HG02885 (cell line): Measurements from ENCODE around the gene CRYBA2.

Experiments used
- ATAC-seq: cut with Tn5 transposase; IDR thresholded peaks from one replicate; pipeline ENCODE4 v1.9.1; 2021; ENCODE audit warnings: mild to moderate bottlenecking; ENCODE audit not compliant: unreplicated experiment, poor library complexity

The CRYBA2 gene

GRCh38 chr2:219024059-219024458 is 30.8 kb upstream of the CRYBA2 start:
- no peak for ATAC-seq

GRCh38 chr2:219023045-219023605 is 29.9 kb upstream of the CRYBA2 start:
- ATAC-seq, result no peak

- no peak for ATAC-seq
Observed at GRCh38 chr2:219022616-219023015, 29.4 kb upstream of the CRYBA2 start.

GRCh38 chr2:219022041-219022440 is 28.8 kb upstream of the CRYBA2 start:
- no peak for ATAC-seq

GRCh38 chr2:219021591-219021990 is 28.4 kb upstream of the CRYBA2 start:
- ATAC-seq, result no peak

- no peak for ATAC-seq
Observed at GRCh38 chr2:219020604-219021365, 27.6 kb upstream of the CRYBA2 start.

- no peak for ATAC-seq
Observed at GRCh38 chr2:219019436-219019835, 26.2 kb upstream of the CRYBA2 start.

GRCh38 chr2:219018726-219019125 is 25.5 kb upstream of the CRYBA2 start:
- ATAC-seq, result no peak

GRCh38 chr2:219018286-219018685 is 25.1 kb upstream of the CRYBA2 start:
- no peak for ATAC-seq

- ATAC-seq, result no peak
Observed at GRCh38 chr2:219017201-219017931, 24.1 kb upstream of the CRYBA2 start.

- no peak for ATAC-seq
Observed at GRCh38 chr2:219016721-219017120, 23.5 kb upstream of the CRYBA2 start.

GRCh38 chr2:219010873-219011272 is 17.7 kb upstream of the CRYBA2 start:
- ATAC-seq, result no peak

GRCh38 chr2:219010162-219010756 is 17.0 kb upstream of the CRYBA2 start:
- no peak for ATAC-seq

- ATAC-seq, result no peak
Observed at GRCh38 chr2:219009294-219009693, 16.1 kb upstream of the CRYBA2 start.

GRCh38 chr2:219003979-219004378 is 10.8 kb upstream of the CRYBA2 start:
- ATAC-seq, result no peak

GRCh38 chr2:219003267-219003634 is 10.0 kb upstream of the CRYBA2 start:
- ATAC-seq, result no peak

- ATAC-seq, result no peak
Observed at GRCh38 chr2:219002395-219003266, 9.4 kb upstream of the CRYBA2 start.

GRCh38 chr2:219001577-219002394 is 8.6 kb upstream of the CRYBA2 start:
- ATAC-seq, result no peak

GRCh38 chr2:219001100-219001576 is 7.9 kb upstream of the CRYBA2 start:
- ATAC-seq, result no peak
